Endothelial cell of umbilical vein (primary cell): Measurements from ENCODE around the gene ZNF525. TPM values are rescaled to one million over a fixed set of nuclear protein-coding genes. Genes with fewer than 3 reads are reported as not detected.
"Not testable (repeated sequence)": the region's sequence is repeated elsewhere in the genome, so short reads cannot be mapped to it uniquely, and the experiment has no call there.

ENCODE experiments used
- BruUV-seq: library from RNA; stranded (reverse); fragments of 400-500 nt; replicated peaks from 2 replicates; lab custom pipeline; 2021; lab: Mats Ljungman, UMichigan
- CTCF ChIA-PET: fragments of 300-600, 350-600 bp; sonication (Branson Sonifier 250); formaldehyde crosslinking; loops from one replicate; lab custom pipeline; 2021; ENCODE audit warnings: antibody characterized with exemption, inconsistent platforms; lab: Charles Lee
- POLR2A ChIA-PET: fragments of 300-600, 350-600 bp; sonication (Branson Sonifier 250); formaldehyde crosslinking; loops from one replicate; lab custom pipeline; 2021; ENCODE audit warnings: antibody characterized with exemption, inconsistent platforms; lab: Charles Lee
- DNase-seq: peaks from one replicate; pipeline ENCODE4 v3.0.0-alpha.2; 2011; ENCODE audit warnings: low read depth, low spot score
- FAIRE-seq: peaks from 2 replicates; lab custom pipeline; 2011; peaks lifted over from hg19 to GRCh38; lab: Jason Lieb, UNC
- H2AFZ ChIP-seq: 2 replicates; pipeline ENCODE4 v1.6.0; 2012; ENCODE audit warnings: low read depth, low read length, control low read depth, inconsistent platforms
- H3K27ac ChIP-seq: 2 replicates; pipeline ENCODE4 v1.5.1; 2011; ENCODE audit warnings: low read depth, mild to moderate bottlenecking, control low read depth, low read length, moderate library complexity; ENCODE audit not compliant: insufficient read depth
- H3K27me3 ChIP-seq, 2 experiments: 2 replicates each; pipeline versions ENCODE4 v1.6.0 to v1.6.1; 2011; ENCODE audit warnings: low read length in 2 of 2, mixed read lengths in 1 of 2; ENCODE audit not compliant: control insufficient read depth in 2 of 2, insufficient read depth in 2 of 2
- H3K36me3 ChIP-seq, 2 experiments: 2 replicates in 1 of 2; 3 replicates in 1 of 2; pipeline ENCODE4 v1.5.1; 2011; ENCODE audit warnings: low read length in 2 of 2, mild to moderate bottlenecking in 1 of 2, moderate library complexity in 1 of 2; ENCODE audit not compliant: control insufficient read depth in 2 of 2, insufficient read depth in 2 of 2; ENCODE audit errors: extremely low read depth in 1 of 2
- H3K4me1 ChIP-seq: 3 replicates; pipeline ENCODE4 v1.5.1; 2011; ENCODE audit warnings: mild to moderate bottlenecking, low read length; ENCODE audit not compliant: control insufficient read depth, insufficient read depth; ENCODE audit errors: extremely low read depth
- H3K4me2 ChIP-seq: 2 replicates; pipeline ENCODE4 v1.6.1; 2011; ENCODE audit warnings: low read length, control low read depth, mixed read lengths; ENCODE audit not compliant: insufficient read depth
- H3K4me3 ChIP-seq, 3 experiments: fragments of 200-600 bp in 1 of 3; sonication (generic), shearing (Covaris generic) in 1 of 3; replicated peaks in 1 of 3; 2 replicates each; pipeline ENCODE4 v1.5.1; 2011 to 2016; ENCODE audit warnings: control low read depth in 3 of 3, low read length in 3 of 3, mild to moderate bottlenecking in 2 of 3, inconsistent platforms in 1 of 3, low read depth in 1 of 3, moderate library complexity in 1 of 3; ENCODE audit not compliant: insufficient read depth in 1 of 3
- H3K79me2 ChIP-seq: 2 replicates; pipeline ENCODE4 v1.6.0; 2012; ENCODE audit warnings: low read length, inconsistent platforms; ENCODE audit not compliant: control insufficient read depth, insufficient read depth
- H3K9ac ChIP-seq: replicated peaks from 2 replicates; pipeline ENCODE3; 2011; ENCODE audit warnings: low read length, control low read depth; ENCODE audit not compliant: insufficient read depth; ENCODE audit errors: extremely low read depth
- H3K9me1 ChIP-seq: replicated peaks from 3 replicates; pipeline ENCODE4 v1.6.0; 2011; ENCODE audit warnings: mild to moderate bottlenecking, low read length; ENCODE audit not compliant: control insufficient read depth, insufficient read depth; ENCODE audit errors: extremely low read depth
- H3K9me3 ChIP-seq: replicated peaks from 2 replicates; pipeline ENCODE4 v1.5.1; 2012; ENCODE audit warnings: low read length, inconsistent platforms; ENCODE audit not compliant: control insufficient read depth, insufficient read depth
- H4K20me1 ChIP-seq: replicated peaks from 2 replicates; pipeline ENCODE3; 2011; ENCODE audit warnings: mild to moderate bottlenecking, low read length; ENCODE audit not compliant: control insufficient read depth, insufficient read depth; ENCODE audit errors: extremely low read depth
- CTCF ChIP-seq, 2 donors: IDR thresholded peaks; 1 replicate in 1 of 2; 2 replicates in 1 of 2; pipeline ENCODE4 v1.5.1; 2011; ENCODE audit warnings: low read length in 2 of 2, mild to moderate bottlenecking in 2 of 2, moderate library complexity in 2 of 2, control low read depth in 1 of 2, inconsistent platforms in 1 of 2, low read depth in 1 of 2; ENCODE audit not compliant: insufficient read depth in 1 of 2; ENCODE audit errors: extremely low read depth in 1 of 2
- EZH2 ChIP-seq: IDR thresholded peaks from 2 replicates; pipeline ENCODE4 v1.6.1; 2012; ENCODE audit warnings: borderline replicate concordance, low read depth, mild to moderate bottlenecking, moderate library complexity, low read length, inconsistent platforms; ENCODE audit not compliant: severe bottlenecking
- FOS ChIP-seq: IDR thresholded peaks from 2 replicates; pipeline ENCODE4 v1.6.1; 2011; ENCODE audit warnings: mild to moderate bottlenecking, low read length, moderate library complexity, borderline replicate concordance; ENCODE audit not compliant: insufficient read depth
- GATA2 ChIP-seq: IDR thresholded peaks from 2 replicates; pipeline ENCODE4 v1.7.0; 2011; ENCODE audit warnings: low read depth, mild to moderate bottlenecking, moderate library complexity, mixed read lengths, low read length; ENCODE audit not compliant: insufficient read length, insufficient read depth
- JUN ChIP-seq: IDR thresholded peaks from 2 replicates; pipeline ENCODE4 v1.6.1; 2011; ENCODE audit warnings: borderline replicate concordance, low read depth; ENCODE audit not compliant: insufficient read length, insufficient read depth
- MAX ChIP-seq: IDR thresholded peaks from 2 replicates; pipeline ENCODE4 v1.6.1; 2011; ENCODE audit not compliant: insufficient read depth, insufficient read length
- MYC ChIP-seq: IDR thresholded peaks from one replicate; pipeline ENCODE4 v1.6.1; 2011; ENCODE audit warnings: mild to moderate bottlenecking, low read depth, low read length
- POLR2A ChIP-seq: IDR thresholded peaks from 2 replicates; pipeline ENCODE4 v1.6.1; 2012; ENCODE audit warnings: low read depth, mild to moderate bottlenecking, control low read depth, low read length
- POLR2AphosphoS5 ChIP-seq: IDR thresholded peaks from 2 replicates; pipeline ENCODE4 v1.6.1; 2012; ENCODE audit warnings: low read depth, mild to moderate bottlenecking, control low read depth, low read length, moderate library complexity; ENCODE audit not compliant: insufficient read depth
- dilution Hi-C: fragments of 300-500 bp; cut with MboI; formaldehyde crosslinking; loops from one replicate; pipeline ENCODE4 v1.15.0; 2019; ENCODE audit warnings: low sequenced_read_pairs; ENCODE audit not compliant: extremely low pct_ligation_motif_present
- intact Hi-C: fragments of 100-400 bp; cut with micrococcal nuclease; formaldehyde crosslinking; loops from one replicate; pipeline ENCODE4 v1.10.0; 2022
- polyA plus RNA-seq, 4 experiments: library from polyadenylated mRNA; depleted of rRNA in 3 of 4; stranded (reverse) in 3 of 4; unstranded in 1 of 4; fragments of >200 nt; gene quantifications; 2 replicates each; pipeline versions ENCODE4 v1.2.1 to v1.2.3, GENCODE V29; 2011 to 2012; ENCODE audit warnings: missing spikeins in 1 of 4
- total RNA-seq: library from RNA; stranded (reverse); gene quantifications from 2 replicates; pipeline ENCODE4 v1.2.3, GENCODE V29; 2021

The ZNF525 gene
- total and polyA plus RNA-seq, 2 donors (not counting 3 experiments of a cell fraction or from before 2014, with no cell fraction given), result 0.59 to 3.8 TPM

GRCh38 chr19:53409505-53410204 lies 44.1 kb downstream of the ZNF525 start:
- no peaks in the 10 kb centered on the region for H3K79me2 ChIP-seq
- peaks cover 7 to 9% of the 10 kb centered on the region in 2 experiments for H3K36me3 ChIP-seq
- H3K27ac ChIP-seq, result no peak overlapping the region
- H3K4me2 ChIP-seq, result no peak overlapping the region
- H3K27me3 ChIP-seq, result no peaks in the 10 kb centered on the region
- POLR2A ChIA-PET, result no interaction called here
- H3K9me1 ChIP-seq, result no peaks in the 10 kb centered on the region
- H3K4me1 ChIP-seq, result no peaks in the 10 kb centered on the region
- intact Hi-C loops, result no loop called here
- no peak for TF ChIP-seq POLR2A
- TF ChIP-seq FOS, result no peak
- TF ChIP-seq JUN, result no peak
- TF ChIP-seq CTCF (IDR thresholded peaks at IDR 0.05; ENCODE audit: extremely low read depth in 1 of 2, insufficient read depth in 1 of 2, low read depth in 1 of 2, low read length in 2 of 2), result no peak
- no peak for TF ChIP-seq POLR2AphosphoS5
- no peak for TF ChIP-seq MAX
- TF ChIP-seq MYC, result no peak
- no peak for TF ChIP-seq GATA2
- TF ChIP-seq EZH2, result no peak
- CTCF ChIA-PET, result no interaction called here
- no peak overlapping the region for H2AFZ ChIP-seq
- H3K9ac ChIP-seq, result no peak overlapping the region
- DNase-seq (no peak), FAIRE-seq (no peak)
- no TSS peak for BruUV-seq
- peaks cover 25% of the 10 kb centered on the region for H3K9me3 ChIP-seq
- no peaks in the 10 kb centered on the region for H4K20me1 ChIP-seq
- H3K4me3 ChIP-seq, result no peak overlapping the region
- dilution Hi-C loops, result no loop called here

GRCh38 chr19:53420520-53421315 lies 55.2 kb downstream of the ZNF525 start:
- dilution Hi-C loops, H2AFZ ChIP-seq, H3K79me2 ChIP-seq, H3K27ac ChIP-seq, H3K4me1 ChIP-seq, POLR2A ChIA-PET, CTCF ChIA-PET, H3K9me3 ChIP-seq, FAIRE-seq, H3K9me1 ChIP-seq, DNase-seq, H3K4me3 ChIP-seq, H3K27me3 ChIP-seq, intact Hi-C loops, H3K4me2 ChIP-seq, H3K36me3 ChIP-seq, H4K20me1 ChIP-seq, H3K9ac ChIP-seq, BruUV-seq: not testable (repeated sequence)
